ENCODE results near the gene PTPN9. TPM values are rescaled to one million over a fixed set of nuclear protein-coding genes. Genes with fewer than 3 reads are reported as not detected.
"Not testable (repeated sequence)": the region's sequence is repeated elsewhere in the genome, so short reads cannot be mapped to it uniquely, and the experiment has no call there.

The PTPN9 gene
- total RNA-seq, 6 donors from 2014 or later = 8.4 to 32.9 (median 22.7) TPM

DNA sequence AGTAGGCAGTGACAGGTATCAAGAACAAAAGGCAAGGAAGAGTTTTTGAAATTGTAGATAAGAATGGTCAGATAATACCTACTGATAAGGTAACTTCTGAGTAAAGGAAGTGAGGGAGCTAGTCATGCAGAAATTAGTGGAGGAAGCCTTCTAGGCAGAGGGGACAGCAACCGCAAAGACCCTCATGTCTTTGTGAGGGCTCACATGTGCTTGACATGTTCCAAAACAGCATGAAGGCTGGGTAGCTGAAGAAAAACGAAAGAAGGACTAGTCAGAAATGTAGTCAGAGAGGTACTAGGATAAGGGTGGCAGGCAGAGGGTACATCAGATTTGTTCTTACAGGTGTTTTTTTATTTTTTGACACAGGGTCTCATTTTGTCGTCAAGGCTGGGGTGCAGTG is 133.0 kb downstream of the PTPN9 start:
- no peak for TF ChIP-seq POLR2AphosphoS5 (IDR thresholded peaks at IDR 0.05)
- TF ChIP-seq POLR2A (IDR thresholded peaks at IDR 0.05) = no peak
- no peak for TF ChIP-seq EP300 (IDR thresholded peaks at IDR 0.05)
- TF ChIP-seq, protein P1, sequence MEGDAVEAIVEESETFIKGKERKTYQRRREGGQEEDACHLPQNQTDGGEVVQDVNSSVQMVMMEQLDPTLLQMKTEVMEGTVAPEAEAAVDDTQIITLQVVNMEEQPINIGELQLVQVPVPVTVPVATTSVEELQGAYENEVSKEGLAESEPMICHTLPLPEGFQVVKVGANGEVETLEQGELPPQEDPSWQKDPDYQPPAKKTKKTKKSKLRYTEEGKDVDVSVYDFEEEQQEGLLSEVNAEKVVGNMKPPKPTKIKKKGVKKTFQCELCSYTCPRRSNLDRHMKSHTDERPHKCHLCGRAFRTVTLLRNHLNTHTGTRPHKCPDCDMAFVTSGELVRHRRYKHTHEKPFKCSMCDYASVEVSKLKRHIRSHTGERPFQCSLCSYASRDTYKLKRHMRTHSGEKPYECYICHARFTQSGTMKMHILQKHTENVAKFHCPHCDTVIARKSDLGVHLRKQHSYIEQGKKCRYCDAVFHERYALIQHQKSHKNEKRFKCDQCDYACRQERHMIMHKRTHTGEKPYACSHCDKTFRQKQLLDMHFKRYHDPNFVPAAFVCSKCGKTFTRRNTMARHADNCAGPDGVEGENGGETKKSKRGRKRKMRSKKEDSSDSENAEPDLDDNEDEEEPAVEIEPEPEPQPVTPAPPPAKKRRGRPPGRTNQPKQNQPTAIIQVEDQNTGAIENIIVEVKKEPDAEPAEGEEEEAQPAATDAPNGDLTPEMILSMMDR (IDR thresholded peaks at IDR 0.05) = no peak
- H3K4me3 ChIP-seq = no peak overlapping the region
- DNase-seq (no peak), ATAC-seq (ENCODE audit: low FRiP score in 2 of 2) (no peak)
- no peaks in the 10 kb centered on the region for H3K9me3 ChIP-seq
- 76 to 78% methylated on average over 3 of the region's 3 CpGs for WGBS, 2 donors
- H3K27me3 ChIP-seq = no peaks in the 10 kb centered on the region
- H3K4me1 ChIP-seq = peaks cover 21 to 47% (median 33%) of the 10 kb centered on the region in 4 donors
- H3K36me3 ChIP-seq = peaks cover 0 to 14% (median 4%) of the 10 kb centered on the region in 4 donors
- H3K27ac ChIP-seq = no peak overlapping the region

DNA sequence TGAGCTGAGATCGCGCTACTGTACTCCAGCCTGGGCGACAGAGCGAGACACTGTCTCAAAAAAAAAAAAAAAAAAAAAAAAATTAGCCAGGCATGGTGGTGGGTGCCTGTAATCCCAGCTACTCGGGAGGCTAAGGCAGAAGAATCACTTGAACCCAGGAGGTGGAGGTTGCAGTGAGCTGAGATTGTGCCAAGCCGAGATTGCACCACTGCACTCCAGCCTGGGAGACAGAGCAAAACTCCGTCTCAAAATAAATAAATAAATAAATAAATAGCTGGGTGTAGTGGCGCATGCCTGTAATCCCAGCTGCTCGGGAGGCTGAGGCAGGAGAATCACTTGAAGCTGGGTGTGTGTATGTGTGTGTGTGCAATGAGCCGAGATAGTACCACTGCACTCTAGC is 133.8 kb downstream of the PTPN9 start:
- not testable (repeated sequence) for DNase-seq; H3K4me3 ChIP-seq; H3K27me3 ChIP-seq; ATAC-seq (ENCODE audit: low FRiP score in 2 of 2); H3K9me3 ChIP-seq; H3K27ac ChIP-seq
- WGBS, 2 donors = 88 to 91% methylated on average over 10 of the region's 10 CpGs
- Histone ChIP-seq H3K36me3 (peaks cover 0 to 16% (median 4%) of the 10 kb centered on the region in 4 donors), H3K4me1 (peaks cover 21 to 45% (median 33%) of the 10 kb centered on the region in 4 donors)

DNA sequence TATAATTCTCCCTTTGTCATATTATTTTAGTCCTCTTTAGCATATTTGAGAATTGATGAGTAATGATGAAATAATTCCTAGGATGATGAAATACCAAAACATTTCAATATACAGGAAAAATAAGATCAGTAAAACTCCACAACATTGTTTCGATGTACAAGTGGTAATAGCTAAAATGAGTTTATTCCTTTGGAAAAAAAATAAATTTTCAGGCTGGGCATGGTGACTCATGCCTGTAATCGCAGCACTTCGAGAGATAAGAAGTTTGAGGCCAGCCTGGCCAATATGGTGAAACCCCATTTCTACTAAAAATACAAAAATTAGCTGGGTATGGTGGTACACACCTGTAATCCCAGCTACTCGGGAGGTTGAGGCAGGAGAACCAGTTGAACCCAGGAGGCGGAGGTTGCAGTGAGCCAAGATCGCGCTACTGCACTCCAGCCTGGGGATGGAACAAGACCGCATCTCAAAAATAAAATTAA is 135.1 kb downstream of the PTPN9 start:
- H3K4me3 ChIP-seq; DNase-seq; ATAC-seq (ENCODE audit: low FRiP score in 2 of 2); H3K27me3 ChIP-seq; H3K9me3 ChIP-seq: not testable (repeated sequence)
- Histone ChIP-seq H3K36me3 (peaks cover 0 to 16% (median 4%) of the 10 kb centered on the region in 4 donors), H3K27ac (peak overlapping the region in 1 of 4 donors; percentile 48), H3K4me1 (peaks cover 8 to 32% (median 23%) of the 10 kb centered on the region in 4 donors)
- 85 to 91% methylated on average over 8 of the region's 8 CpGs for WGBS, 2 donors

DNA sequence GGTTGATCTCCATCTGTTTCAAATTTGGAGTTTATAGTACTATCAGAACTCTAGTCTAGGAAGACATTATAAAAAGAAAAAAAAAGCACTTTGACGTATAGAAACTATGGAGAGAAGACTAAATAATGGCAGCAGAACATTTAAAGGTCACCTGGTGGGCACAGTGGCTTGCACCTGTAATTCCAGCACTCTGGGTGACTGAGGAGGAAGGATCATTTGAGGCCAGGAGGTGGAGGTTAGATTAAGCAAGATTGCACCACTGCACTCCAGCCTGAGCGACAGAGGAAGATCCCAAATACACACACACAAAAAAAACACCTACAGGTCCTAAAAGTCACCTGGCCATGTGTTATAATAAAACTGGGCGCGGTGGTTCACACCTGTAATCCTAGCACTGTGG is 141.4 kb downstream of the PTPN9 start:
- Histone ChIP-seq H3K4me1 (peaks cover 0 to 8% (median 0%) of the 10 kb centered on the region in 4 donors), H3K27ac (no peak overlapping the region), H3K9me3 (no peaks in the 10 kb centered on the region), H3K27me3 (no peaks in the 10 kb centered on the region), H3K4me3 (no peak overlapping the region), H3K36me3 (peaks cover 0 to 23% (median 1%) of the 10 kb centered on the region in 4 donors)
- ATAC-seq (ENCODE audit: low FRiP score in 2 of 2) (no peak), DNase-seq (no peak)
- no peak for TF ChIP-seq POLR2A (IDR thresholded peaks at IDR 0.05)
- TF ChIP-seq EP300 (IDR thresholded peaks at IDR 0.05) = no peak
- TF ChIP-seq POLR2AphosphoS5 (IDR thresholded peaks at IDR 0.05) = no peak
- TF ChIP-seq, protein P1 (IDR thresholded peaks at IDR 0.05) = no peak
- 92 to 94% methylated on average over 4 of the region's 4 CpGs for WGBS, 2 donors

DNA sequence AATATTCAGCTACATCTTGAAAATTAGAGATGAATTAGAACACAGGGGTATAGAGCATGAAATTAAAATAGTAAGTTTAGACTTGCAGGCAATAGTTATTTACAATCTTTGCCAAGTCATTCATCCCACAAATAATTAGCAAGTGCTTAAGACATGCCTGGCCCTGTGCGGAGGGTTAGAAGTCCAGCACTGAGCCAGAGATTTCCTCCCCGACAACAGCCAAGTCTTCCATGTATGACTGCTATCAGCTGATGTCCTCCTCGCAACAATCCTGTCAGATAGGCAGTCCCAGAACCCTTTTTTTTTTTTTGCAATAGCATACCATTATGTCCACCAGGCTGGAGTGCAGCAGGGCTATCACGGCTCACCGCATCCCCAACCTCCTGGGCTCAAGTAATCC is 142.2 kb downstream of the PTPN9 start:
- Histone ChIP-seq H3K27ac (no peak overlapping the region), H3K9me3 (no peaks in the 10 kb centered on the region), H3K27me3 (no peaks in the 10 kb centered on the region), H3K36me3 (peaks cover 0 to 19% (median 0%) of the 10 kb centered on the region in 4 donors), H3K4me1 (peaks cover 0 to 8% (median 0%) of the 10 kb centered on the region in 4 donors), H3K4me3 (no peak overlapping the region)
- 84 to 93% methylated on average over 5 of the region's 5 CpGs for WGBS, 2 donors
- TF ChIP-seq, protein P1 (IDR thresholded peaks at IDR 0.05) = no peak
- no peak for ATAC-seq (ENCODE audit: low FRiP score in 2 of 2)
- DNase-seq = no peak

DNA sequence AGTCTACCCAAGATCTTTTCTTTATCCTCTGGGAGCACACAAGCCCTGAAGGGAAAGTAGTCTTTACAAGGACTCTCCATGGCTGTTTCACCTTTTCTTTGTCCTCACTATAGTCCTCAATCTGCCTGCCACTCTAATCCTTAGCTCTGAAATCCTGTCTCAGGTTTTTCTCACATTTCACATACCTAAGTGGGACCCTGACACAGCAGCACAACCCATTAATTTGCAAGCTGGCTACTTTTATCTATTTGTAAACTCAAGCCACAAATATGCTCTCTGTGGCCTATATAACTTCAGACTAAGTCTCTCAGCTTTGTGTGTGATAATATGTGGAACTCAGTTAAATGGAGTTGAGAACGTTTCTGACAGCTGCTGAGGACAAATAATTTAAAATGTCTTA is 147.4 kb downstream of the PTPN9 start:
- H3K36me3 ChIP-seq = peaks cover 11 to 45% (median 22%) of the 10 kb centered on the region in 4 donors

More for the DNA sequence above, 147.4 kb downstream of the PTPN9 start:
- Histone ChIP-seq H3K4me1 (peaks cover 0 to 2% (median 0%) of the 10 kb centered on the region in 4 donors), H3K4me3 (no peak overlapping the region), H3K9me3 (no peaks in the 10 kb centered on the region), H3K27ac (no peak overlapping the region), H3K27me3 (no peaks in the 10 kb centered on the region)
- DNase-seq (no peak), ATAC-seq (ENCODE audit: low FRiP score in 2 of 2) (no peak)
- 50 to 57% methylated on average over 1 of the region's 1 CpG for WGBS, 2 donors
- no peak for TF ChIP-seq POLR2A (IDR thresholded peaks at IDR 0.05)
- no peak for TF ChIP-seq POLR2AphosphoS5 (IDR thresholded peaks at IDR 0.05)
- TF ChIP-seq EP300 (IDR thresholded peaks at IDR 0.05) = no peak
- TF ChIP-seq, protein P1 (IDR thresholded peaks at IDR 0.05) = no peak
